ENCODE measurements around the gene MRPL11.

MRPL11 gene

DNA sequence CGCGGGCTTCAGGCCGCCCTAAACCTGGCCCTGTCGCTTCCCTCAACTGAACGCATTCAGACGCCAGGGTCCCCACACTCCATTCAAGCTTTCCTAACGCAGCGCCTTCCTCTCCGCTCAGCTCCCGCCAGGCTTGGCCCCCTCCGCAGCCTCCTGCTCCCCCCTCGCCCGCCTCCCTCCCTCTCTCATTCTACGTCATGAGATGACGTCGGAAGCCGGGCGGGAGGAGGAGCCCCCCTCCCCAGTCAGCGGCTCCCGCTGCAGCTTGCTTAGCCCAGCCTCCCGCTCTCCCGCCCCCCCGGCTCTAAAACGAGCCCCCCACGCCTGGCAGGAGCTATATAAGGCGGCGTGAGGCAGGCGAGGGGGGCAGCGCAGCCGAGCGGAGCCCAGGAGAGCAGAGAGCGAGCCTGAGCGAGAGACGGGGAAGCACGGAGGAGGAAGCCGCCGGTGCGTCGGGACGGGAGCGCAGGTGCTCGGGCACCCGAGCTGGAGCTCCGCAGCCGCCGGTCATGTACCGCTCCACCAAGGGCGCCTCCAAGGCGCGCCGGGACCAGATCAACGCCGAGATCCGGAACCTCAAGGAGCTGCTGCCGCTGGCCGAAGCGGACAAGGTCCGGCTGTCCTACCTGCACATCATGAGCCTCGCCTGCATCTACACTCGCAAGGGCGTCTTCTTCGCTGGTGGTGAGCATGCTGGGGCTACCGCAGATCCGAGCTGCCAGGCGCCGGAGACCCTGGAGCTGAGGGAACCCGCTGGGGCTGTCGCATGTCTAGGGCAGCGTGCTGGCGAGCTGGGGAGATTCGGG is 17.8 kb downstream of the MRPL11 start, which contains the start of gene NPAS4:
TSS of gene NPAS4 (plus strand) at position 365 of the 806 bp plus-strand sequence. CDS start at position 510, 145 bp downstream.
- H3K27ac ChIP-seq (ENCODE audit: low read length) = no peak within 1 kb of the TSS
- H3K36me3 ChIP-seq (replicated peaks; ENCODE audit: low read depth, low read length) = no peaks in the 10 kb centered on the region
- no peak within 1 kb of the TSS for H3K4me3 ChIP-seq (ENCODE audit: low read length)
- 0 out of 2 replicates have a peak, but pooled peaks cover 6% of the 10 kb centered on the region for H3K4me1 ChIP-seq (ENCODE audit: low read length)
- TF ChIP-seq, protein P1, sequence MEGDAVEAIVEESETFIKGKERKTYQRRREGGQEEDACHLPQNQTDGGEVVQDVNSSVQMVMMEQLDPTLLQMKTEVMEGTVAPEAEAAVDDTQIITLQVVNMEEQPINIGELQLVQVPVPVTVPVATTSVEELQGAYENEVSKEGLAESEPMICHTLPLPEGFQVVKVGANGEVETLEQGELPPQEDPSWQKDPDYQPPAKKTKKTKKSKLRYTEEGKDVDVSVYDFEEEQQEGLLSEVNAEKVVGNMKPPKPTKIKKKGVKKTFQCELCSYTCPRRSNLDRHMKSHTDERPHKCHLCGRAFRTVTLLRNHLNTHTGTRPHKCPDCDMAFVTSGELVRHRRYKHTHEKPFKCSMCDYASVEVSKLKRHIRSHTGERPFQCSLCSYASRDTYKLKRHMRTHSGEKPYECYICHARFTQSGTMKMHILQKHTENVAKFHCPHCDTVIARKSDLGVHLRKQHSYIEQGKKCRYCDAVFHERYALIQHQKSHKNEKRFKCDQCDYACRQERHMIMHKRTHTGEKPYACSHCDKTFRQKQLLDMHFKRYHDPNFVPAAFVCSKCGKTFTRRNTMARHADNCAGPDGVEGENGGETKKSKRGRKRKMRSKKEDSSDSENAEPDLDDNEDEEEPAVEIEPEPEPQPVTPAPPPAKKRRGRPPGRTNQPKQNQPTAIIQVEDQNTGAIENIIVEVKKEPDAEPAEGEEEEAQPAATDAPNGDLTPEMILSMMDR (IDR thresholded peaks at IDR 0.05; ENCODE audit: low read depth, low read length) = no peak
- TF ChIP-seq EZH2phosphoT487 (IDR thresholded peaks at IDR 0.05; ENCODE audit: low read depth) = no peak
- H3K9me3 ChIP-seq (ENCODE audit: insufficient read depth, low read length) = no peaks in the 10 kb centered on the region
- H3K4me2 ChIP-seq (ENCODE audit: low read length) = no peak within 1 kb of the TSS
- H2AFZ ChIP-seq (ENCODE audit: low read depth, low read length) = no peak within 1 kb of the TSS
- peaks cover 16% of the 10 kb centered on the region for H3K27me3 ChIP-seq (ENCODE audit: low read depth, low read length)
- H3K79me2 ChIP-seq (ENCODE audit: low read length) = no peaks in the 10 kb centered on the region
- no peak within 1 kb of the TSS for H3K9ac ChIP-seq (ENCODE audit: low read length)
- peaks cover 57% of the 10 kb centered on the region for H4K20me1 ChIP-seq (ENCODE audit: insufficient read depth, low read length)

DNA sequence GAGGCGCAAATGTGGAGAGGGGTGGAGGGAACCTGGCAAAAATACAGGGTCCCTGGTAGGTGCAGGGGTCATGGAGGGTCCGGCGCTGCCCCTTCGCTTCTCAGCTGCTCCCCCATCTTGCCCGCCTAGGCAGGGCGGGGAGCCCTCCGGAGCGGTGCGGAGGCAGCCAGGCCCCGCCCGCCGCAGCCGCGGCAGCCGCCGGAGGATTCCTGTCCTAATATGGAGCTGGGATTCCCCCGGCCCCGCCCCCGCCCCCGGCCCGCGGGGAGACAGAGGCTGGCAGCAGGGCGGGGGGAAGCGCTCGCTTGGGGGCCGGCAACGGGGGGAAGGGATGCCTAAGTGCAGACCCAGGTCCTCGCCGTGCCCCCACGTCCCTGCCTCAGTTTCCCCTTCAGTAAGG is 18.8 kb downstream of the MRPL11 start:
- no peaks in the 10 kb centered on the region for H3K36me3 ChIP-seq (replicated peaks; ENCODE audit: low read depth, low read length)
- H4K20me1 ChIP-seq (ENCODE audit: insufficient read depth, low read length) = peaks cover 56% of the 10 kb centered on the region
- TF ChIP-seq, protein P1 (IDR thresholded peaks at IDR 0.05; ENCODE audit: low read depth, low read length) = no peak
- no peak for TF ChIP-seq EZH2phosphoT487 (IDR thresholded peaks at IDR 0.05; ENCODE audit: low read depth)
- no peak overlapping the region for H3K27ac ChIP-seq (ENCODE audit: low read length)
- H2AFZ ChIP-seq (ENCODE audit: low read depth, low read length) = no peak overlapping the region
- no peak overlapping the region for H3K4me2 ChIP-seq (ENCODE audit: low read length)
- peaks cover 19% of the 10 kb centered on the region for H3K27me3 ChIP-seq (ENCODE audit: low read depth, low read length)
- H3K79me2 ChIP-seq (ENCODE audit: low read length) = no peaks in the 10 kb centered on the region
- no peaks in the 10 kb centered on the region for H3K9me3 ChIP-seq (ENCODE audit: insufficient read depth, low read length)
- H3K4me1 ChIP-seq (ENCODE audit: low read length) = 0 out of 2 replicates have a peak, but pooled peaks cover 6% of the 10 kb centered on the region
- H3K9ac ChIP-seq (ENCODE audit: low read length) = no peak overlapping the region
- no peak overlapping the region for H3K4me3 ChIP-seq (ENCODE audit: low read length)

DNA sequence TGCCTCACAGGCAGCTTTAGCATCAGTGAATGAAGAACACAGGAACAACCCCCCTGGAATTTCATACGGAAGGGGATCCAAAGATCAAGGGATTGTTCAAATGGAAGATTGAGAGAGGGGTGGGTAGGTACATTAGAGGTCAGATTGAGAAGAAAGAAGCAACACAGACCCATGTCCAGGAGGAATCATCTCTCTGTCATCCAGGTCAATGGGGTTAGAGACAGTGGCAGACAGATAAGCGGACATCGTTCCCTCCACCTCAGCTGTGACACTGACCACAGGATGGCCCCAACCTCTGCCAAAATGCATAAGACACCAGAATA is 19.7 kb downstream of the MRPL11 start:
- no peak overlapping the region for H3K4me3 ChIP-seq (ENCODE audit: low read length)
- H3K79me2 ChIP-seq (ENCODE audit: low read length) = no peaks in the 10 kb centered on the region
- no peak overlapping the region for H2AFZ ChIP-seq (ENCODE audit: low read depth, low read length)
- 0 out of 2 replicates have a peak, but pooled peaks cover 6% of the 10 kb centered on the region for H3K4me1 ChIP-seq (ENCODE audit: low read length)
- TF ChIP-seq, protein P1 (IDR thresholded peaks at IDR 0.05; ENCODE audit: low read depth, low read length) = no peak
- no peak for TF ChIP-seq EZH2phosphoT487 (IDR thresholded peaks at IDR 0.05; ENCODE audit: low read depth)
- H3K9ac ChIP-seq (ENCODE audit: low read length) = no peak overlapping the region
- H3K27ac ChIP-seq (ENCODE audit: low read length) = no peak overlapping the region
- no peaks in the 10 kb centered on the region for H3K36me3 ChIP-seq (replicated peaks; ENCODE audit: low read depth, low read length)
- H3K9me3 ChIP-seq (ENCODE audit: insufficient read depth, low read length) = no peaks in the 10 kb centered on the region
- peaks cover 19% of the 10 kb centered on the region for H3K27me3 ChIP-seq (ENCODE audit: low read depth, low read length)
- H3K4me2 ChIP-seq (ENCODE audit: low read length) = no peak overlapping the region
- peaks cover 47% of the 10 kb centered on the region for H4K20me1 ChIP-seq (ENCODE audit: insufficient read depth, low read length)

DNA sequence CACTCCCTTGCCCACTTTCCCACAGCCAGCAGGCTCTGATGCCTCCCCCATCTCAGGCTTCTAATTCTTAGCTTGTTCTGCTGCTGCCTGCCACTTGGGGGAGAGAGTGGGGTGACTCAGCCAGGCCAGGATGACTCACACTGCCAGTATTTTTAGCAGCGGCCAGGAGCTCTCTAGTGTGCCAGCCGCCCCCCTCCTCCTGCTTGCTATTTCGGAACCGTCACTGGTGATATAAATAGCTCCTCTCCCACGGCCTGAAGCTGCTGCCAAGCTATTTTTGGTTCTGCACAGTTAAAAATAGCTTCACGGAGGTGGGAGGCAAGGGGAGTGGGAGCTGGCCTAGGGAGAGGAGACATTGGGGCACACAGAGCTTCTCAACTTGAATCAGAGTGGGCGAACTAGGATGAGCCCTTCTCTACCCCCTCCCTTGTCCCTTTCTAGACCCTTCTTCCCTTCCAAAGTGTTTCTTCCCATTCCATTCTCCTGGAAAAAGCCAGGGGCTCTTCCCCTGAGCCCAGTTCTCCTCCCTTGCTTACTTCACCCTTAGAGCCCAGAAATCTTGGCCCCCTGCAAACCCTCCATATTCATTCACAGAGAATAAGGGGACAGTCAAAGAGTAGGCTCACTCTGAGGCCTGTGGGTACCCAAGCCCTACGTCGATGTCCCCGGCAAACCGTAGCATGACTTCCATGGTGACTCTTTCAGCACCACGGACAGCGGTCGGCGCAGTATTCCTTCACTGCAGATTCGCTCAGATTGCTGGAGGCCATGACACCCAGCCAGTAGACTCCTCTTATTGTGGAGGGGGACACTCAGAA is 20.3 kb downstream of the MRPL11 start:
- Histone ChIP-seq H3K79me2 (ENCODE audit: low read length) (no peaks in the 10 kb centered on the region), H3K9me3 (ENCODE audit: insufficient read depth, low read length) (no peaks in the 10 kb centered on the region), H4K20me1 (ENCODE audit: insufficient read depth, low read length) (peaks cover 47% of the 10 kb centered on the region), H3K36me3 (replicated peaks; ENCODE audit: low read depth, low read length) (no peaks in the 10 kb centered on the region), H3K4me1 (ENCODE audit: low read length) (0 out of 2 replicates have a peak, but pooled peaks cover 6% of the 10 kb centered on the region), H3K27ac (ENCODE audit: low read length) (no peak overlapping the region), H3K4me2 (ENCODE audit: low read length) (no peak overlapping the region), H3K9ac (ENCODE audit: low read length) (no peak overlapping the region), H3K4me3 (ENCODE audit: low read length) (no peak overlapping the region), H2AFZ (ENCODE audit: low read depth, low read length) (no peak overlapping the region), H3K27me3 (ENCODE audit: low read depth, low read length) (peaks cover 19% of the 10 kb centered on the region)
- TF ChIP-seq, protein P1 (IDR thresholded peaks at IDR 0.05; ENCODE audit: low read depth, low read length) = peak; percentile 47
- no peak for TF ChIP-seq EZH2phosphoT487 (IDR thresholded peaks at IDR 0.05; ENCODE audit: low read depth)
